GM18870 (cell line): Measurements from ENCODE around the gene NRIP2.

Experiments
- ATAC-seq: cut with Tn5 transposase; IDR thresholded peaks from one replicate; pipeline ENCODE4 v1.9.1; 2021; ENCODE audit warnings: moderate library complexity; ENCODE audit not compliant: unreplicated experiment

The NRIP2 gene

DNA sequence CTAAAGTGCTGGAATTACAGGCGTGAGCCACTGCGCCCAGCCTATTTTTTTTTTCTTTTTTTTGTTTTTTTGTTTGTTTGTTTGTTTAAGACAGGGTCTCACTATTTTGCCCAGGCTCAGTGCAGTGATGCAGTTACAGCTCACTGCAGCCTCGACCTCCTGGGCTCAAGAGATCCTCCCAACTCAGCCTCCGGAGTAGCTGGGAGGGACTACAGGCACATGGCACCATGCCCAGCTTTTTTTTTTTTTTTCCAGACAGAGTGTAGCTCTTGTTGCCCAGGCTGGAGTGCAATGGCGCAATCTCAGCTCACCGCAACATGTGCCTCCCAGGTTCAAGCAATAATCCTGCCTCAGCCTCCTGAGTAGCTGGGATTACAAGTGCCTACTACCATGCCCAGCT lies 28.1 kb downstream of the NRIP2 start:
- no peak for ATAC-seq

DNA sequence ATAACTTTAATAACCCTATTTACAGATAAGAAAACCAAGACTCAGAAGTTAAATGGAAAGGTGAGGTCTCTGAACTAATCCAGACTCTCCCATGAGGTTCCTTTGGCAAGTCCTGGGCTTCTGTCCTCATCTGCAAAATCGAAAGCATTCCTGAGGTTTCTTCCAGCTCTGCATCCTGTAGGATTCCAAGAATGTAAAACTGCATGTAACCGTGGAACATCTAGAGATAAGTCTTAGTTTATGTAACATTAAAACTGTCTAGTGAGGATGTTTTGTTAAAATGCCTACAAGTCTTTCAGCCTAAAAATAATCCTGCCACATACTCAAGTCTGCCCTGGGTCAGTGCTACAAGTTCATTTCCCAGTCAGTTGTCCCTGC lies 29.7 kb downstream of the NRIP2 start:
- no peak for ATAC-seq

DNA sequence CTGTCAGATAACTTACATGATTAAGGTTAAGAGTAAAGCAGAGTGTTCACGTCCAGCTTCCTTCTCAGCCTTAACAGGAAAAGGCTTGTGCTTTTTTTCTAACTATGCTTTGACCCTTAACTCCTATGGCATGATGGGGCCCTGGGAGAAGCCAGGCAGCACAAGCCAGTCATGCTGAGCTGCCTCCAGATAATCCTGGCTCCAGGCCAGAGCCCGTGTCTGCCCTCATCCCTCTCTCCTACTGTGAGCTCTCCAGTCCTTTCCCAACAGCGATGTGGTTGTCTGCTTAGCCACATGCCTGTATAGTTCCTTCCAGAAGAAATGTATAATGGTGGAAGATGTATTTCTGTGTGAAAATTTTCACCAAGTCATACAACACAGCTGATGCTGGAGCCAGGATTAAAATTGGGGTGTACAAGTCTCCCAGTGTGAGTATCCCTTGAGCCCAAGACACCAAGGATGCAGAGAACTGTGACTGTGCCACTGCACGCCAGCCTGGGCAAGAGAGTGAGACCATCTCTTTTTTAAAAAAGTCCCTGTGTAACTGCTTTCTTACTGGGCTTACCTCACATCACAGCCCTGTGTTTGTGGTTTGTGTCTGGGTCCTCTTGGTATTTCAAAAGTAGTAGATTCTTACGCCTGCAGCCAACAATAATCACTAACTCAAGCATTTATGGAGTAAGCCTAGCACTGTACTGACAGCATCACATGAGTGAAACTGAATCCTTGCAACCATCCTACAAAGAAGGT lies 30.3 kb downstream of the NRIP2 start:
- no peak for ATAC-seq

DNA sequence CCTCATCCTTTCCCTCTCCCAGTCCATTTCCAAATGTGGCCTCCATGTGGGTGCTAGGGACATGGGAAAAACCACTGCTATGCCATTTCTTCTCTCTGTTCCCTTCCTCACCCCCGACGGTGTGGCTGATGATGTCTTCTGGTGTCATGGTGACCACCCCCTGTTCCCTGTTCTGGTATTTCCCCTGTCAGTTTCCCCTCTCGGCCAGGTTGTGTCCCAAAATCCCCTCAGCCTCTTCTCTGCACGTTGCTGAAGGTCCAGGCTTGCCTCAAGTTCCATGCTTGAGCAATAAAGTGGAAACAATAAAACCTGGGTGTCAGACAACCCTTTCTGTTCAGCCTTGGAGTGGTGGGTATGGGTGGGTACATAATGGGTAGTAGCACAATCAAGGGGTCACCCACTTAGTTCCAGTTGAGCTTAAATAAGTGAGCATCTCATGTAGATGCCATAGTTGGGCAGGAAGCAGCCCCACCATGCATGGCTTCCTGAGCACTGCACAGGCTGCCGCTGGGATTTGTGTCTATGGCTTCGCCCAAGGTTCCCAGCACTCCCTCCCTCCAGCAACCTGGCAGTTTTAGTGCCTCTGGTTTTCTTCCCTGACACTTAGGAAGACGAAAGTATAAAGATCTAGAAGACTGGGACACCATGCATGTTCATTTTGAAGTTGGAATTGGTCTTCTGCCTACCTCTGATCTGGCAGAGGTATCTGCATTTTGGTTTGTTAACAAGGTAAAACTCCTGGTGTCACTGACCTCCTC lies 31.0 kb downstream of the NRIP2 start:
- ATAC-seq, result no peak

DNA sequence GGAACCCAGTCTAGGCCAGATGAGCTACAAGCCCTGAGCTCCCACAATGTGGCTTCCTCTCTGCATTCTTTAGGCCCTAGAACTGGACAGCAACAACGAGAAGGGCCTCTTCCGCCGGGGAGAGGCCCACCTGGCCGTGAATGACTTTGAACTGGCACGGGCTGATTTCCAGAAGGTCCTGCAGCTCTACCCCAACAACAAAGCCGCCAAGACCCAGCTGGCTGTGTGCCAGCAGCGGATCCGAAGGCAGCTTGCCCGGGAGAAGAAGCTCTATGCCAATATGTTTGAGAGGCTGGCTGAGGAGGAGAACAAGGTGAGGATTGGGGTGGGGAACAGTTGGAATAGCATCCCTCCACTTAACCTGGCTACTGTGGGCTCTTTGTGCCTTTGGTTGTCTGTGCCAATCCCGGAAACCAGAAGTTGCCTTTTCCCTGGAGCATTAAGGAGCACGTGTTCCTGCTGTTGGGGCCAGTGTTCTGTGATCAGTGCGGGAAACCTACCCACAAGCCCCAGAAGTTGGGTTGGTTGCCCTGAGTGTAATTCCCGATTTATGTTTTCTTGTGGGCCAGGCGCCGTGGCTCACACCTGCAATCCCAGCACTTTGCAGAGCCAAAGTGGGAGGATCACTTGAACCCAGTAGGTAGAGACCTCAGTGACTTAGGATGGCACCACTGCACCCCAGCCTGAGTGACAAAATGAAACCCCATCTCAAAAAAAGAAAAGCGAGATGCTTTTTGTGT lies 33.6 kb downstream of the NRIP2 start:
- no peak for ATAC-seq

DNA sequence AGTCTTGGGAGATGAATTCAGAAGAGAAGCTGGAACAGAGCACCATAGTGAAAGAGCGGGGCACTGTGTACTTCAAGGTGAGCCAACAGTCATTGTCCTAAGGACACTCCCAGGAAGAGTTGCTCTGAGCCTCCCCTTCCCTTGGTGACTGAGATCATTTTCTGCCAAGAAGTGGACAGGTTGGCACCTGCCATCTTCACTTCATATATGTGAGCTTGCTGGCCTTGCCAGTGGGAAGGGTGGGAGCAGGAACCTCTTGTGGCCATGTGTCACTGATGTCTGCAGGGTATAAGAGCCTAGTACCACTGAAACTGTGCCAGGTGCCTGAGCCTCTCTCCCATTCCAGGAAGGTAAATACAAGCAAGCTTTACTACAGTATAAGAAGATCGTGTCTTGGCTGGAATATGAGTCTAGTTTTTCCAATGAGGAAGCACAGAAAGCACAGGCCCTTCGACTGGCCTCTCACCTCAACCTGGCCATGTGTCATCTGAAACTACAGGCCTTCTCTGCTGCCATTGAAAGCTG lies 34.7 kb downstream of the NRIP2 start:
- no peak for ATAC-seq

DNA sequence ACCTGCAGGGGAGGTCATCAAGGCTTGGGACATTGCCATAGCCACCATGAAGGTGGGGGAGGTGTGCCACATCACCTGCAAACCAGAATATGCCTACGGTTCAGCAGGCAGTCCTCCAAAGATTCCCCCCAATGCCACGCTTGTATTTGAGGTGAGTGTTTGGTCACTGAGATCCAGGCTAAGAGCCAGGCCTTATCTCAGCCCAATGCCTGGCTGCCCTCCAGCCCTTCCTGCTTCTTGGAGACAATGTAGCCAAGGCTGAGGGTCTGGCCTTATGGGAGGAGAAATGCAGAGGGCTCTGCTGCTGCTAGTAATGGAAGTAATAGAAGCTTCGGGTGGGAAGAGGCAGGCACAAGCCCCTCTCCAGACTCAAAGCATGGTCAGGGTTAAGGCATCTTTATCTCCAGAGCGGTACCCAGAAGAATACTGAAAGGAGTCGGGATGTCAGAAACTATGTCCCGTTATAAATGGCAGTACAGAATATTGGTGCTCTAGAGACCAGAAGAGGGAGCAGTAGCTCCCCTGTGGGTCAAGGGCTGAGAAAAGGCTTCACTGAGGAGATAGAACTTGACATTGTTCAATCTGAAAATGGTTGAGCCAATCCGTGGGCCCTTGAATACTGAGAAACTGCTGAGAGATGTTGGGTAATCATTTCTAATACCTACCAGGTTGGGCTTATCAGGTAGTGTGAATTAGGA lies 37.0 kb downstream of the NRIP2 start:
- no peak for ATAC-seq

DNA sequence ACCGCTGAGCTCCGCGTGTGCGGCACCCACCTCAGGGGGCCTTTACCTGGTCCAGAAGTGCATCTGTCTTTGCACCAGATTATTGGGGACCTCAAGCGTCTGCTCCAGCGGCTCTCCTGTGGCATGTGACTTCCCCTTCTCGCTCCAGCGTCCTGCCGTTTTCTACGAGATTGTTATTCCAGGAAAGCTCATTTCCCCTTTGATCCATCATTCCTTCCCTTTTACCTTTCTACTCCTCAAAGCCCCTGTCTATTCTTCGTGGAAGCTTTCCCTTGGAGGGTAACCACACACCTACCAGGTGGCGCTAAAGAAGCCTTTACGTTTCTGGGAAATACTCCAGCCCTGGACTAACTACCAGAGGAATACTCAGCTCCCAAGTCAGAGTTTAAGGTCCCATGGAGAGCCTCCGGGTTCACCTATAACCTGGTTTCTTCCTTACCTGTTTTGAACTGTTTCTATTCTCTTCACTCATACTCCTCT lies 38.6 kb downstream of the NRIP2 start:
- ATAC-seq, result no peak

DNA sequence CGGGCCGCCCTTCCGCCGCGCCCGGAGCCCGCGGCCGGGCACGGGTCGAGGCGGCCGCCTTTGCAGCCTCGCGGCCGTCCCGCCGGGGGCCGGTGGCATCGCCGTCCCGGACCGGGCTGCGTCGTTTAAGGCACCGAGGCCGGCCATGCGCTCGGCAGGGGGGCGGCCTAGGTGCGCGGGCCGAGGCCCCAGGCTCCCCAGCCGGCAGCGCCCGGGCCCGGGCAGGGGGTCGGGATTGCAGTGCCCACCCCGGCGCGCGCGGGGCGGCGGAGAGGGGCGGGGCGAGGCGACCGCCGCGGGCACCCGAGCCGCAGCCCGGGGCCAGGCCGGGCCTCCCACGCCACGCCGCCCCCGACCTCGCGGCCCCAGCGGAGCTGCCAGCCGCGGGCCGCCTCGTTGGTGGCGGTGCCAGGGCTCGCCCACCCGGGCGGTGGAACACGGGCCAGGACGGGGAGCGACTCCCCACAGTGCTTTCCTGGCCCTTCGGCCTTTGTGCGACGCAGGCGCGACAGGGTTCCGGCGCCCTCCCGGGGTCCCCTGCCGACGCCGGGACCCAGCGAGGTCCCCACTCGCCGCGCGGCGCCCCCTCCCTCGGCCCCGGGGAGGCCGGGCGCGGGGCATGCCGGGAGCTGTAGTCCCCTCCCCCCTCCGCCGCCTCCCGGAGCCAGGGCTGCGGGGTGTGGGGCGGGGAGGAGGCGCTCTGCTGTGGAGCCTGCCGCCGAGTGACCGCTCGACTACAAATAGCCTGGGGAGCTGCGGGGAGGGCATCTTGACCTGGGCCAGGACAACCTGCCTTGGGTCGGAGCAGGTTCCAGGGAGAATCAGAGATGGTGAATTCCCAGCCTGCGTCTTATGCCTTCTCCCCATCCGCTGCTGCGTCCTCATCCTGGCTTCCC lies 39.3 kb downstream of the NRIP2 start:
- no peak for ATAC-seq

DNA sequence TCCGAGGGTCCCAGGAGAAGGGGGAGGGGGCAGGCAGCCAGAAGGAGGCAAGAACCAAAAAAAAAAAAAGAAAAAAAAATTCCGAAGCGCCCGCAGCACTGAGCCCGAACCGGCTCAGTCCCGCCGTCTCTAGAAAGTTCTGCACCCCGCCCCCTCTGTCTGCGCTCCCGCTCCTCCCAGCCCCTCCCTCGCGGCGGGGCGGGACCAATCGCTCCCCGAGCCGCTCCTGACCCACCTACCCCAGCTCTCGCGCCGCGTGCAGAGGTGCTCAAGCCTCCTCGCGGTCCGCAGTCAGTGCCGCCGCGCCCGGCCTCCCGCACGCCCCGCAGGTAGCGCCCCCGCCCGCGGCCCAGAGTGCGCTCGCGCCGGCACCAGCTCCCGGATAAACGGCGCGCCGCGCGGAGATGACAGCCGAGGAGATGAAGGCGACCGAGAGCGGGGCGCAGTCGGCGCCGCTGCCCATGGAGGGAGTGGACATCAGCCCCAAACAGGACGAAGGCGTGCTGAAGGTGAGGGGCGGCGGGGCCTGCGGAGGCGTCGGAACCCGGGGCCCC lies 40.0 kb downstream of the NRIP2 start, which contains the start of gene FKBP4:
Gene FKBP4 (plus strand): TSS at position 235 of the 554 bp plus-strand sequence. CDS start 170 bp downstream, at position 405.
- peak; percentile 57 for ATAC-seq

DNA sequence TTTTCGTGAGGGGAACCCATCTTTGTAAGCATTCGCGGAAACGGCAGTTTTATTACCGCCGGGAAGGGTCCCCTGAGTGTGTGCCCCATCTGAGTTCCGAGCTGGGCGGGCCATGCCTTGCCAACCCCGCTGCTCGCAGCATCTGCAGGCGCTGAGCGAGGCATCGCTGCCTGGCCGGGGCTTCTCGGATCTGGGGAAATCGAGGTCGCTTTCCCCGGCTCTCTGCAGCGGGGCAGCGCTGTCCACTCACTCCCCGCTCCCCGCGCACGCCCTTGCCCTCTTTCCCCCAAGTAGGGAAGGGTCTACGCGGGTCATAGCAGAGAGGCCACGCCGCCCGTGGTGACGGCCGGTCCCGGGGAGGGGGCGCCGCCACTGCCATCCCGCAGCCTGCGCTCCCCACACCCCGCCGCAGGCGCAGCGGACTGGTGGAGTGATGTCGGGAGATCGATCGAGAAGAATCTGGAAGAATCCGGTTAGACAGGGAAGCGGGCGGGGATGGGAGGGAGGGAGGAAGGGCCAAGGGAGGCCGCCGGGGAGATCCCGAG lies 40.6 kb downstream of the NRIP2 start:
- ATAC-seq, result no peak

DNA sequence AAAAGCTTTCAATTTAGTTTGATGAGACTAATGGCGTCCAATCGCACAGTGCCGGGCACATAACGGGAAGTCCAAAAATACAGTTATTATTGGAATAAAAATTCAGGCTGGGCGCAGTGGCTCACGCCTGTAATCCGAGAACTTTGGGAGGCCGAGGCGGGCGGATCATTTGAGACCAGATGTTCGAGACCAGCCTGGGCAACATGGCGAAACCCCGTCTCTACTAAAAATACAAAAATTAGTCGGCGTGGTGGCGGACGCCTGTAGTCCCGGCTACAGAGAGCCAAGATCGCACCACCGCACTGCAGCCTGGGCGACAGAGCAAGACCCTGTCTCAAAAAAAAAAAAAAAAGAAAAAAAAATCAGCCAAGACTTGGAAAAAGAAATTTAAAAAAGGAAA lies 41.3 kb downstream of the NRIP2 start:
- no peak for ATAC-seq

DNA sequence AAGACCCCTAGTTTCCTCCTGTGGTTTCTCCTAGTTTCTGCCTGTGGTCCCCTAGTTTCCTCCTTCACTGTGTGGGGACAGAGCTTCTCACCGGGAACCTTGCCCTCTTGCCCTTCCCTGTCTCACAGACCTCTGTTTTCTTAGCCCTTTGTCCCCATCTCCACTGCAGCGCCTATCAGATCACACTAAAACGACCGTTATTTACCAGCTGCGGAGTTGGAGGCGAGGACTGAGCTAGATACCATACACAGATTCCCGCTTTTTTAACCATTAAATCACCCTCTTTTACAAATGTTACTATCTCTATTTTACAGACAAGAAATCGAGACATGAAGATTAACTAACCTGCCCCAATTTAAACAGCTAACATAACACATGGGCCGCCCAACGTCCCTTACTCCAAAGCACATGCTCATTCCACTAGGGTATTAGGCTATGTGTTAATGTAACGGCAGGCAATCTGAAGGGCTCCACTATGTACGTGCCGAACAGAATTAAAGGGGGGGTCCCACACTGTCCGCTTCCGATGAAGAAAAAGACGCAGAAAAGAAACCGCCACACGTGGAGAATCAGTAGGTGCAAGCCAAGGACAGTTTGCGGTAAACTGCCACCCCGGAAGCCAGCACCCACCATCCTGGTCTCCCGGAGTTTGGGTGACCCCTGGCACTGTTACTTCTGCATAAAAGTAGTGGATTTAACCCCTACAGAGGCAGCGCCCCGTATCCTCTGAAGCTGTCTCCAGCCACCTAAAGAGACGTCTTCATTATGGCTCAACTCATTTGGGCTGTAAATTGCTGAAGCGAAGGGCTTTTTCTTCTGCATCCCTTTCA lies 41.9 kb downstream of the NRIP2 start:
- no peak for ATAC-seq

DNA sequence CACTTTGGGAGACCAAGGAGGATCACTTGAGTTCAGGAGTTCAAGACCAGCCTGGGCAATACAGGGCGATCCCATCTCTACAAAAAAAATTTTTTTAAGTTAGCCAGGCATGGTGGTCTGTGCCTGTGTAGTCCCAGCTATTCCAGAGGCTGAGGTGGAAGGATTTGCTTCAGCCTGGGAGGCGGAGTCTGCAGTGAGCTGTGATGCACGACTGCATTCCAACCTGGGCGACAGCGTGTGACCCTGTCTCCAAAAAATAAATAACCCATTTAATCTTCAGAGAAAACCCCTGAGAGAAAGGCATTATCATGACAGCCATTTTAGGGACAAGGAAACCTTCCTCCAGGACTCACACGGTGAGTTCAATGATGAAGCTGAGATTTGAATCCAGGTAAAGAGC lies 43.7 kb downstream of the NRIP2 start:
- ATAC-seq, result no peak

DNA sequence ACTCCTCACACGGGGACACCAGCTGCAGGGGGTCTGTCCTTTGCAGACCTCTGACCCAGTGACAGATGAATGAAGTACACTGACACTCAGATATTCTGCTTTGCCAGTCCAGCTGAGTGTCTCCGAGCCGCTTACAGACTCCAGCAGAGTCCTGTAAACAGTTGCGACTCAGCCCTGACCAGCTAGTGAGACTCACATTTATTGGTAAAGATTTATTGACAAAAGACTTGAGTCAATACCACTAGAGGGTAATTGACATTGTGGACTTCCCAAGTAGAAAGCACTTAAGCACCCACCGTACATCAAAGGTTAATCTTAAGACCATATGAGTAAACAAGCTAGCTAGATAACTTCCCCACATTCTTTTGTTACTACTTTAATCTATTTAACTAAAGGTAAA lies 49.8 kb downstream of the NRIP2 start:
- ATAC-seq, result no peak

DNA sequence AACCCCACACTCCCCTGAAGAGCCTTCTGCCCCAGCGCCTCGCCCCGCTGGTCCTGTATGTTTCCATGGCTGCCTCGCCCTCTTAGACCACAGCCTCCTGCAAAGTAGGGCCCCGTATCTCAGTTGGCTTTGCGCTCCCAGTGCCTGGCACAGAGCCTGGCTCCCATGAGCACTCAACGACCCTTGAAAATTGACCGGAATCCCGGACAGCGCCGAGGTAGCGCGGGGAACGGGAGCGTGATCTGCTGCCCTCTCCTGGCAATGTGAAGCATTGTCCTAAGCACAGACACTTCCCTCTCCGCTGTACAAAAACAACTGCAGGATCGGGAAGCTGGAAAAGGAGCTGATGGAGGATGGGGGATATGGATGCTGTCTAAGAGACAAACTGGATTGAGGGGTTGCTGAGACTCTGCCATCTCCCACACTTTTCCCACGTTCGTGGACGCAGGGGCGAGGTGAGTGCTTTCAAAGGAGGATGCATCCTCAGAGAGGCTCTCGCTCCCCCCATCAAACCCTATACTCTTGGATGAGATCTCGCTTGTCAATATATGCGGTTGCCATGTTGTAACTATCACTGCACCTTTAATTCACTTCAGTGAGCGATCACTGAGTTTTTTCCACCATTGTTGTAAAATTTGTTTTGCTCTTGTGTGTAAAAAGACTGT lies 50.8 kb downstream of the NRIP2 start:
- ATAC-seq, result no peak

DNA sequence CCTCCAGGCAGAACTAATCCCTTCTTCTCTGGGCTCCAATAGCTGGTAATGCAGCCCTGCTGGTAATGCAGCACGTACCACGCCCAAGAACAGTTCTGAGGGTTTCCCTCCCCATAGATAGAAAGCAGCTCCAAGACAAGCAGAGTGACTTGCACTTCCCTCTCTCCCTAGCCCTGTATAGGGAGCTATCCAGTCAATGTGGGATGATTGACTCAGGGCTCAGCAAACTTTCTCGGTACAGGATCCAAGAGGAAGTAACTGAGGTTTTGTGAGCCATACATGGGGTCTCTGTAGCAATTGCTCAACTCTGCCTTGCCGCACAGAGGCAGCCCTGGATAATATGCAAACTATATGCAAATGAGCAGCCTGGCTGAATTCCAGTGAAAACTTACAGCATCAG lies 55.6 kb downstream of the NRIP2 start:
- ATAC-seq, result no peak
